ENCODE results near the gene PNLIPRP1. TPM values are rescaled to one million over a fixed set of nuclear protein-coding genes. Genes with fewer than 3 reads are reported as not detected.

Gene PNLIPRP1
- not detected for total RNA-seq

DNA sequence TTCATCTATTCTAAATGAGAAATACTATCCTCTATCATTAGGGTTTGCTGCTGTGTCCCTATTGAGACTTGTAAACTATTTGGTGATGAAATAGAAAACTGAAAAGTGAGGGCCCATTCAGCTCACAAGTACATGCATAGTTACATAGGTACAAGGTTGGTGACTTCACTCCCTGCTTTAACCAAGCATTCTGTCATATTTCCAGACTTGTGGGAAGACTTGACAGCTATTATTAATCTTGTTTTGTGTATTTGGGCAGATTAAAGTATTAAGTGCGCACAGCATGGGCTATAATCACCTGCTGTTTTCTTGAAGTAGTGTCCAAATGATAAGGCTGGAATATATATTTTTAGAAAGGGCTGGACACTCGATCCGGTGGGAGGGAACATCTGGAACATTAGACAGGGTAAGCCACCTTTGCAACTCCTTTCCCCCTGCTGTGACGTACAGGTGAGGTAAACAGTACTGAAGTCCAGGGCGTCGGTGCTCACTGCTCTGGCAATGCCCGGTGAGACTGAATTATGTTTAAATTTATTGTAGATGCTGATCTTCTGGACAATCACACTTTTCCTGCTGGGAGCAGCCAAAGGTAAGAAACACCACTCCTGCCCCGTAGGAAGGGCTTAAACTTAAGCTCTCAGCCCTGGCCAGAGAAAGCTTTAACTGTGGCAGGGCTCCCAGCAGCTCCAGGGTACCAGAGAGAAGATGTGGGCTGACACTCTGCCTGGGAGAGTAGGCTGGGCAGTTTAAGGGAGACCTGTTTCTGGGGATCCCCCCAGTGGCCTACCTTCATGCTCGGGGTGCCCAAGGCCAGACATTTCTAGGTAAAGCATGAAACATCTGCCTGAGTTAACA lies at the start of gene PNLIPRP1:
TSS of gene PNLIPRP1 (plus strand) at position 370 of the 855 bp plus-strand sequence. CDS start at position 541, 171 bp downstream.

DNA sequence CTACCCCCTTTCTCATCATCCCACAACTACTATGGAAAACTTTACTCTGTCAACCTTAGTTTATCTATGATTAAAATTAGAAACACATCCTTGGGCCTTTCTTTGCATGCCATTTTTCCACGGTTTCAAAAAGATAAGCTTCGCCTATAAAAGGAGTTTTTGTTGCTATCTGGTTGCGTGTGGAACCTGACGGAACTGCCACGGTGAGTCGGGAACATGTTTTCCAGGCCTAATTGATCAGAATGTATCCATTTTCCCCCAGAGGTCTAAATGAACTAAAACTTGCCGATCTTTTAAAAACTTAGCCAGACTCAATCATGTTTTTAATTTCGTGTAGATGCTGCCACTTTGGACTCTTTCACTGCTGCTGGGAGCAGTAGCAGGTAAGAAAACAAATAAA lies 45.0 kb upstream of the PNLIPRP1 start, which contains the start of gene PNLIP:
TSS of gene PNLIP (plus strand) at position 176 of the 400 bp plus-strand sequence. CDS start at position 338, 162 bp downstream.

DNA sequence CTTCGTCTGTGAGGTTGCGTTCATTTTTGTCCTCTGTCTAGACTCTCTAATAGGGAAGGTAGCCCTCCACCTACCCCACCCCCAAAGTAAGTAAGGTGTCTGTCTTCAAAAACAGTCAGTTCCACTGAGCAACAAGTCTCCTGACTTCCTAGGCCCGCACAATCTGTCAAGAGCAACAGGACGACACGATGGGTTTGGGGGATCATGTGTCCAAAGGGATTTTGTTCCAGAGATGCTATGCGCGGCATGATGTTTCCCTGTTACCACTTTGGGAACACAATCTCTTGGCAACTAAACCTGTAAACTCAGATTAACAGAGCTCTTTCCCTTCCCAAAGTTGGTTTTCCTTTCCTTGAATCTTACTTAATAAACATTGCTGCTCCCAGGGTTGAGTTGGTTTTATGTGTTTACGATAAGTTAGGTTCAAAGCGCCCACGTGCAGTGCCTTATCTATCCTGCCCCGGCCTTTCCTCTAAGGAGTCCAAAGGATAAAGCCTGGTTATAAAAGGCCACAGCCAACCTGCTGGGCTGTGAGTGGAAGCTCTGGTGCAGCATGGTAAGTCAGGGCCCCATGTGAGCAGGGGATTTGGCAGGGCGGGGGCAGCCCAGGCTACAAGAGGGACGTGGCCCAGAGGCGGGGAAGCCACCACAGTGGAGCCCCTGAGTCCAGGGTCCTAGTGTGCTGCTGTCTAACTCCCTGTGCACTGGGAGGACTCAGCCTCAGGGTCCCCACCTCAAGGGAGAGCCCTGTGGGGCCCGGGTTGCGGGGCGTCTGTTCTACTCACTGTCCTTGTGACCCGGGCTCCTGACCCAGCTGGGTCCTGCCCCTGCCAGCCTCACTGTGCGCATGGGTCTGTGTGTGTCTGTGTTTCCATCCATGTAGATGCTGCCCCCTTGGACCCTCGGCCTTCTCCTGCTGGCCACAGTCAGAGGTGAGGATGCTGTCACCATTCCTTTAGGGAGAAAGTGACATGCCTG lies 30.0 kb downstream of the PNLIPRP1 start, which contains the start of gene PNLIPRP2:
TSS of gene PNLIPRP2 (plus strand) at position 531 of the 978 bp plus-strand sequence.

Other genes starting within 250 kb of the PNLIPRP1 start
- gene PNLIPRP3, start 163.1 kb upstream of the PNLIPRP1 start, total RNA-seq: not detected
- gene PNLIP, start 45.0 kb upstream of the PNLIPRP1 start, total RNA-seq: not detected
- gene PNLIPRP2, start 30.0 kb downstream of the PNLIPRP1 start, total RNA-seq: not detected
- gene HSPA12A, start 151.6 kb downstream of the PNLIPRP1 start, total RNA-seq: 39.1 TPM

All from parietal lobe (tissue), 1 donor.